Large intestine (tissue), 3 donors: ENCODE data around the gene BACH2. TPM values are rescaled to one million over a fixed set of nuclear protein-coding genes. Genes with fewer than 3 reads are reported as not detected.
A peak's percentile ranks its signal among the peaks of the same experiment; 100 is the strongest.

Experiments used
- DNase-seq, 2 donors: peaks; one replicate each; pipeline versions ENCODE4 v3.0.0 to v3.0.0-alpha.2; 2013
- H3K27ac ChIP-seq: one replicate; pipeline ENCODE4 v1.5.1; 2013; ENCODE audit warnings: low read length
- H3K27me3 ChIP-seq: 2 replicates; pipeline ENCODE4 v1.6.1; 2013; ENCODE audit warnings: low read length; ENCODE audit not compliant: control insufficient read depth, insufficient read depth
- H3K36me3 ChIP-seq: 2 replicates; pipeline ENCODE4 v1.6.1; 2013; ENCODE audit warnings: low read length; ENCODE audit not compliant: control insufficient read depth, insufficient read depth
- H3K4me1 ChIP-seq: one replicate; pipeline ENCODE4 v1.6.1; 2013; ENCODE audit warnings: low read length; ENCODE audit not compliant: control insufficient read depth, insufficient read depth
- H3K4me3 ChIP-seq: one replicate; pipeline ENCODE4 v1.5.1; 2013; ENCODE audit warnings: low read length
- H3K9me3 ChIP-seq: one replicate; pipeline ENCODE4 v1.6.1; 2013; ENCODE audit warnings: mild to moderate bottlenecking, low read depth, low read length, moderate library complexity; ENCODE audit not compliant: control insufficient read depth
- WGBS: methylation state at CpG from one replicate; pipeline ENCODE4 v1.1.5; 2013; ENCODE audit warnings: low lambda C conversion rate; ENCODE audit not compliant: insufficient coverage; 5-methylcytosine and 5-hydroxymethylcytosine counted together
- polyA plus RNA-seq: library from polyadenylated mRNA; unstranded; fragments of 120-200 nt; gene quantifications from one replicate; pipeline ENCODE4 v1.2.1, GENCODE V29; 2013

Gene BACH2
- polyA plus RNA-seq, 1 donor, result 2.8 TPM

- no CpG with 5 or more reads among the region's 6 CpGs for WGBS
- no peaks in the 10 kb centered on the region for H3K36me3 ChIP-seq
- H3K27me3 ChIP-seq, result no peaks in the 10 kb centered on the region
- no peak overlapping the region for H3K4me3 ChIP-seq
- H3K27ac ChIP-seq, result no peak overlapping the region
- no peaks in the 10 kb centered on the region for H3K4me1 ChIP-seq
- H3K9me3 ChIP-seq, result no peaks in the 10 kb centered on the region
- DNase-seq, result no peak
Measured at GRCh38 chr6:89997456-89998445, 298.9 kb downstream of the BACH2 start.

DNA sequence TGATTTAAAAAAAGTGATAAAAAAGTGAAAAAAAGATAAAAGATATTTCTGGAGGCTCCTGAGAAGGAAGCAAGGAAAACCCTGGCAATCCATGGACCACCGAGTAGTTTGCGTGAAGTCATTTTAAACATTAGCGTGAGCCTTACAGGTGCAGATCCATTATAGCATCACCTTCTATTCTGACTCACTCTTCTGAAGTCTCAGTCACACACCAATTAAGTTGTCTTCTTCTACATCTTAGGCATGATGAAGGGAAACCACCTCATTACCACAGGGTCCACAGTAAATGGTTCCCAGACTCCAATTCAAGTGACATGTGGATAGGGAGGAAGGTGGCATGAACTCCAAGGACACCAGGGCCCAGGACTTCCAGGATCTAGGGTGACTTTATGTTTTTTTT lies 303.2 kb downstream of the BACH2 start:
- Histone ChIP-seq H3K4me3 (no peak overlapping the region), H3K9me3 (no peaks in the 10 kb centered on the region), H3K27me3 (no peaks in the 10 kb centered on the region), H3K27ac (no peak overlapping the region), H3K36me3 (no peaks in the 10 kb centered on the region), H3K4me1 (no peaks in the 10 kb centered on the region)
- 100% methylated on average over 1 of the region's 3 CpGs for WGBS
- no peak for DNase-seq

DNA sequence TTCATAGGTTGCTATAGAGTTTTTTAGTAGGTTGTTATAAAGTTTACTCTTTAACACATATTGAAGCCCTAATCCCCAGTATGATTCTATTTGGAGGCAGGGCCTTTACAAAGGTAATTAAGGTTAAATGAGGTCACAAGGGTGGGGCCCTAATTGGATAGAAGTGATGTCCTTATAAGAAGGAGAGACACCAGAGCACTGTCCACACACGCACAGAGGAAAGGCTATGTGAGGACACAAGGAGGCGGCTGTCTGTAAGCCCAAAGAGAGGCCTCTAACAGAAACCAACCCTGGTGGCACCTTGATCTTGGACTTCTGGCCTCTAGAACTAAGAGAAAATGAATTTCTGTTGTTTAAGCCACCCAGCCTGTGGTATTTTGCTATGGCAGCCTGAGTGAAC lies 303.8 kb downstream of the BACH2 start:
- DNase-seq, result no peak
- Histone ChIP-seq H3K4me3 (no peak overlapping the region), H3K9me3 (no peaks in the 10 kb centered on the region), H3K27ac (no peak overlapping the region), H3K27me3 (no peaks in the 10 kb centered on the region), H3K36me3 (no peaks in the 10 kb centered on the region), H3K4me1 (no peaks in the 10 kb centered on the region)
- no CpG with 5 or more reads among the region's 2 CpGs for WGBS

DNA sequence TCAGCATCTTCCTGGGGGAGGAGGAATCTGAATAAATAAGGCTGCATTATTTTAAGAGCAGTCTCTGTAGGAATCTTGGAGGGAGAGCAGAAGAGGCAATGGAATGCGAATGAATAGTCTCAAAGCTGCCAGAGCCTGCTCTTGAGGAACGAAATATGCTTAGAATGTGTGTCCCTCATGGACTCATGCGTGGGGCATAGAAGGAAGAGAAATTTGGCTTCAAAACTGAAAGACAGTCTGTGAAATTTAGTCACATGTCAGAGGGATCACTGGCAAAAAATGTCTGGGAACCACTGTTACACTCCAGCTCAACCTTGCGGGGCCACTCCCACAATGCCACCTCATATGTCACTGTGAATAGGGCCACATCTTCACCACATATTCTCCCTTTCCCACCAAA lies 306.9 kb downstream of the BACH2 start:
- H3K36me3 ChIP-seq, result no peaks in the 10 kb centered on the region
- H3K27ac ChIP-seq, result no peak overlapping the region
- H3K9me3 ChIP-seq, result no peaks in the 10 kb centered on the region
- DNase-seq, result no peak
- H3K27me3 ChIP-seq, result no peaks in the 10 kb centered on the region
- H3K4me3 ChIP-seq, result no peak overlapping the region
- no peaks in the 10 kb centered on the region for H3K4me1 ChIP-seq
- WGBS, result no CpG with 5 or more reads among the region's 4 CpGs

- DNase-seq, result no peak
- Histone ChIP-seq H3K27ac (no peak overlapping the region), H3K27me3 (no peaks in the 10 kb centered on the region), H3K4me3 (no peak overlapping the region), H3K4me1 (no peaks in the 10 kb centered on the region), H3K36me3 (no peaks in the 10 kb centered on the region), H3K9me3 (no peaks in the 10 kb centered on the region)
- WGBS, result no CpG with 5 or more reads among the region's 2 CpGs
Measured at GRCh38 chr6:89987830-89988229, 308.8 kb downstream of the BACH2 start.

GRCh38 chr6:89987140-89987539 lies 309.5 kb downstream of the BACH2 start:
- H3K27ac ChIP-seq, result no peak overlapping the region

GRCh38 chr6:89986650-89987074 lies 310.0 kb downstream of the BACH2 start:
- 40% methylated on average over 1 of the region's 3 CpGs for WGBS
- Histone ChIP-seq H3K27ac (no peak overlapping the region), H3K9me3 (no peaks in the 10 kb centered on the region), H3K4me1 (no peaks in the 10 kb centered on the region), H3K36me3 (no peaks in the 10 kb centered on the region), H3K4me3 (no peak overlapping the region), H3K27me3 (no peaks in the 10 kb centered on the region)
- no peak for DNase-seq

More at GRCh38 chr6:89987140-89987539, 309.5 kb downstream of the BACH2 start:
- no peaks in the 10 kb centered on the region for H3K36me3 ChIP-seq
- no peak overlapping the region for H3K4me3 ChIP-seq
- H3K27me3 ChIP-seq, result no peaks in the 10 kb centered on the region
- no CpG with 5 or more reads among the region's 3 CpGs for WGBS
- no peak for DNase-seq
- H3K4me1 ChIP-seq, result no peaks in the 10 kb centered on the region
- no peaks in the 10 kb centered on the region for H3K9me3 ChIP-seq

- H3K27ac ChIP-seq, result no peak overlapping the region
- DNase-seq, result no peak
- H3K4me3 ChIP-seq, result no peak overlapping the region
- H3K4me1 ChIP-seq, result no peaks in the 10 kb centered on the region
- WGBS, result 80% methylated on average over 1 of the region's 11 CpGs
- H3K36me3 ChIP-seq, result no peaks in the 10 kb centered on the region
- H3K27me3 ChIP-seq, result no peaks in the 10 kb centered on the region
- no peaks in the 10 kb centered on the region for H3K9me3 ChIP-seq
Measured at GRCh38 chr6:89985751-89986493, 310.7 kb downstream of the BACH2 start.

GRCh38 chr6:89984926-89985750 lies 311.5 kb downstream of the BACH2 start:
- no CpG with 5 or more reads among the region's 12 CpGs for WGBS
- Histone ChIP-seq H3K27me3 (no peaks in the 10 kb centered on the region), H3K9me3 (no peaks in the 10 kb centered on the region), H3K27ac (no peak overlapping the region), H3K4me1 (no peaks in the 10 kb centered on the region), H3K36me3 (no peaks in the 10 kb centered on the region), H3K4me3 (no peak overlapping the region)
- peak; percentile 37 to 42 for DNase-seq

DNA sequence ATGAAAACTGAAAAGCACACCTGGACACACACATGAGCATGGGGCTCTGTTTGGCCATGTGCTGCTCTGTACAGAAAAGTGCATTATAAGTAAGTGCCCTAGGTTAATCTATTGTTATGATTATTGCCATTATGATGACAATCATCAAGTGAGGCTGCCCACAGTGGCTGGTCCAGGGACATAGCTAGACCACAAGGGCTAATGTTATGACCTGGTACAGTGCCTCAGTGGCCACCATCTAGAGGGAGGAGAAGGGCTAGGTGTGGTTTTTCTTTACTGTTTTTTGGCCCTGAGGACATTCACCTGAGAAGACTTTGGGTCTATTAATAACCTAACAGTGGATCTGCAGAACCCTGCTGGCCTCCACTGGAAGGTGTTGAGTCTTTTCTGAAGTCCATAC lies 316.3 kb downstream of the BACH2 start:
- no peak for DNase-seq

More for the DNA sequence above, 316.3 kb downstream of the BACH2 start:
- Histone ChIP-seq H3K4me1 (no peaks in the 10 kb centered on the region), H3K27me3 (no peaks in the 10 kb centered on the region), H3K4me3 (no peak overlapping the region), H3K36me3 (no peaks in the 10 kb centered on the region), H3K27ac (no peak overlapping the region), H3K9me3 (no peaks in the 10 kb centered on the region)
